K562 (cell line): ENCODE data around the gene METRN.

Experiments used
- CBX5 ChIP-seq: IDR thresholded peaks from 2 replicates; pipeline ENCODE4 v1.6.1; 2014; ENCODE audit warnings: low read depth, borderline replicate concordance
- CHD1 ChIP-seq: fragments of 200-600 bp; sonication (generic); IDR thresholded peaks from one replicate; pipeline ENCODE4 v1.6.1; 2012; ENCODE audit warnings: mild to moderate bottlenecking, moderate library complexity, low read length, inconsistent platforms
- ELF1 ChIP-seq: fragments of 200-800 bp; sonication (Bioruptor generic); IDR thresholded peaks from 2 replicates; pipeline ENCODE4 v1.6.1; 2016; ENCODE audit warnings: missing genetic modification characterization, missing compliant biosample characterization
- ETV6 ChIP-seq, 3 experiments: fragments of 150-350 bp in 1 of 3; sonication (generic) in 1 of 3; formaldehyde crosslinking in 1 of 3; IDR thresholded peaks; 2 replicates each; pipeline versions ENCODE4 v1.6.1 to v1.8.0; 2014 to 2022; ENCODE audit warnings: borderline replicate concordance in 2 of 3, low read depth in 2 of 3, antibody characterized with exemption in 1 of 3, low read length in 1 of 3, mild to moderate bottlenecking in 1 of 3, missing genetic modification reagents in 1 of 3
- HOMEZ ChIP-seq: fragments of 250-450 bp; sonication (Bioruptor Pico); IDR thresholded peaks from 2 replicates; pipeline ENCODE4 v1.4.0; 2020; ENCODE audit warnings: mild to moderate bottlenecking, moderate library complexity
- KLF16 ChIP-seq: IDR thresholded peaks from 2 replicates; pipeline ENCODE4 v1.6.1; 2016; ENCODE audit warnings: antibody characterized with exemption
- PKNOX1 ChIP-seq: fragments of 450-650 bp; IDR thresholded peaks from 2 replicates; pipeline ENCODE4 v1.6.1; 2016
- RFX5 ChIP-seq: IDR thresholded peaks from 2 replicates; pipeline ENCODE4 v1.6.1; 2011; ENCODE audit warnings: low read depth, mild to moderate bottlenecking, improper control_type of control experiment, low read length
- SREBF1 ChIP-seq: fragments of 150-350 bp; IDR thresholded peaks from 2 replicates; pipeline ENCODE4 v1.6.1; 2014; ENCODE audit warnings: antibody characterized with exemption, low read depth, low read length, borderline replicate concordance
- ZNF232 ChIP-seq: sonication (generic); formaldehyde crosslinking; IDR thresholded peaks from 2 replicates; pipeline ENCODE4 v1.8.0; 2022; ENCODE audit warnings: mild to moderate bottlenecking, missing genetic modification reagents
- ZNF282 ChIP-seq: sonication (generic); formaldehyde crosslinking; IDR thresholded peaks from 2 replicates; pipeline ENCODE4 v1.8.1; 2023; ENCODE audit warnings: missing genetic modification reagents
- ZNF766 ChIP-seq: fragments of 200-800 bp; sonication (Bioruptor generic); conservative IDR thresholded peaks from 2 replicates; pipeline ENCODE4 v1.6.1; 2016; ENCODE audit warnings: missing genetic modification characterization, missing compliant biosample characterization

GRCh38 chr16:749010-749409, 34.1 kb downstream of the METRN start:
- no peak for TF ChIP-seq CHD1
- TF ChIP-seq KLF16 = no peak
- TF ChIP-seq RFX5 = no peak
- no peak for TF ChIP-seq ZNF766 (CRISPR knock-in tag)
- TF ChIP-seq HOMEZ = no peak
- TF ChIP-seq SREBF1 = no peak
- no peak for TF ChIP-seq ETV6 (IDR thresholded peaks at IDR 0.05; ENCODE audit: borderline replicate concordance in 1 of 2, low read depth in 2 of 2, low read length in 1 of 2)
- TF ChIP-seq ETV6 (CRISPR knock-in tag; IDR thresholded peaks at IDR 0.05; ENCODE audit: borderline replicate concordance) = no peak
- no peak for TF ChIP-seq ZNF282
- TF ChIP-seq ZNF232 (CRISPR knock-in tag) = no peak
- TF ChIP-seq ELF1 (tag) = no peak
- TF ChIP-seq CBX5 = no peak
- TF ChIP-seq PKNOX1 = no peak
